T-helper 2 cell treated with Interferon-gamma antibody and Interleukin-4, amounts not matched to agents 5 μg/mL and 100 μg/mL, for 36 hours (primary cell): ENCODE data around the gene ITGA5.

Source experiments
- DNase-seq: peaks from one replicate; pipeline ENCODE4 v3.0.0; 2021; ENCODE audit warnings: low spot score
- H3K27ac Mint-ChIP-seq: one replicate; pipeline ENCODE4 v1.8.0; 2021; ENCODE audit warnings: mild to moderate bottlenecking, mixed read lengths
- H3K27me3 Mint-ChIP-seq: one replicate; pipeline ENCODE4 v1.8.0; 2021; ENCODE audit warnings: low read depth, mixed read lengths
- H3K36me3 Mint-ChIP-seq: one replicate; pipeline ENCODE4 v1.8.0; 2021; ENCODE audit warnings: low read depth, mixed read lengths
- H3K4me1 Mint-ChIP-seq: one replicate; pipeline ENCODE4 v1.8.0; 2021; ENCODE audit warnings: low read depth, mixed read lengths
- H3K4me3 Mint-ChIP-seq: one replicate; pipeline ENCODE4 v1.8.0; 2022; ENCODE audit warnings: mild to moderate bottlenecking, moderate library complexity, mixed read lengths
- H3K9me3 Mint-ChIP-seq: one replicate; pipeline ENCODE4 v1.8.0; 2021; ENCODE audit warnings: mixed read lengths

ITGA5 gene

GRCh38 chr12:54393743-54394142, 25.3 kb downstream of the ITGA5 start:
- Mint-ChIP-seq H3K27me3 (no peaks in the 10 kb centered on the region), H3K36me3 (peaks cover 55% of the 10 kb centered on the region), H3K9me3 (no peaks in the 10 kb centered on the region), H3K4me1 (peaks cover 19% of the 10 kb centered on the region), H3K27ac (no peak overlapping the region), H3K4me3 (no peak overlapping the region)
- no peak for DNase-seq

GRCh38 chr12:54393207-54393609, 25.9 kb downstream of the ITGA5 start:
- Mint-ChIP-seq H3K9me3 (no peaks in the 10 kb centered on the region), H3K27ac (no peak overlapping the region), H3K36me3 (peaks cover 50% of the 10 kb centered on the region), H3K4me1 (peaks cover 19% of the 10 kb centered on the region), H3K27me3 (no peaks in the 10 kb centered on the region), H3K4me3 (no peak overlapping the region)
- DNase-seq, result no peak

- no peak for DNase-seq
- Mint-ChIP-seq H3K4me1 (peaks cover 19% of the 10 kb centered on the region), H3K36me3 (peaks cover 44% of the 10 kb centered on the region), H3K27me3 (no peaks in the 10 kb centered on the region), H3K4me3 (no peak overlapping the region), H3K27ac (no peak overlapping the region), H3K9me3 (no peaks in the 10 kb centered on the region)
These were observed 26.4 kb downstream of the ITGA5 start for GRCh38 chr12:54392485-54393206.

GRCh38 chr12:54390668-54391551, 28.2 kb downstream of the ITGA5 start:
- H3K9me3 Mint-ChIP-seq, result no peaks in the 10 kb centered on the region
- DNase-seq, result peak; percentile 52
- peaks cover 29% of the 10 kb centered on the region for H3K36me3 Mint-ChIP-seq
- H3K27me3 Mint-ChIP-seq, result no peaks in the 10 kb centered on the region
- H3K4me1 Mint-ChIP-seq, result peaks cover 19% of the 10 kb centered on the region
- H3K4me3 Mint-ChIP-seq, result peak overlapping the region; percentile 45
- no peak overlapping the region for H3K27ac Mint-ChIP-seq

GRCh38 chr12:54390176-54390667, 28.8 kb downstream of the ITGA5 start:
- Mint-ChIP-seq H3K4me1 (peaks cover 19% of the 10 kb centered on the region), H3K27me3 (no peaks in the 10 kb centered on the region), H3K4me3 (peak overlapping the region; percentile 37), H3K36me3 (peaks cover 25% of the 10 kb centered on the region), H3K9me3 (no peaks in the 10 kb centered on the region), H3K27ac (no peak overlapping the region)
- no peak for DNase-seq

GRCh38 chr12:54389607-54390175, 29.4 kb downstream of the ITGA5 start:
- Mint-ChIP-seq H3K4me1 (peaks cover 18% of the 10 kb centered on the region), H3K4me3 (peak overlapping the region; percentile 6), H3K27ac (no peak overlapping the region), H3K36me3 (peaks cover 20% of the 10 kb centered on the region), H3K9me3 (no peaks in the 10 kb centered on the region), H3K27me3 (no peaks in the 10 kb centered on the region)
- no peak for DNase-seq

- Mint-ChIP-seq H3K4me1 (peaks cover 12% of the 10 kb centered on the region), H3K36me3 (peaks cover 14% of the 10 kb centered on the region), H3K9me3 (no peaks in the 10 kb centered on the region), H3K27ac (no peak overlapping the region), H3K27me3 (no peaks in the 10 kb centered on the region), H3K4me3 (no peak overlapping the region)
- no peak for DNase-seq
These were observed 29.9 kb downstream of the ITGA5 start for GRCh38 chr12:54389134-54389508.

- H3K9me3 Mint-ChIP-seq, result no peaks in the 10 kb centered on the region
- peaks cover 6% of the 10 kb centered on the region for H3K4me1 Mint-ChIP-seq
These were observed 30.6 kb downstream of the ITGA5 start for GRCh38 chr12:54388237-54389133.

GRCh38 chr12:54387114-54387467, 32.0 kb downstream of the ITGA5 start:
- DNase-seq, result no peak
- Mint-ChIP-seq H3K4me3 (no peak overlapping the region), H3K27ac (no peak overlapping the region), H3K36me3 (peaks cover 4% of the 10 kb centered on the region), H3K27me3 (no peaks in the 10 kb centered on the region), H3K4me1 (peaks cover 7% of the 10 kb centered on the region), H3K9me3 (no peaks in the 10 kb centered on the region)

More at GRCh38 chr12:54388237-54389133, 30.6 kb downstream of the ITGA5 start:
- Mint-ChIP-seq H3K36me3 (peaks cover 9% of the 10 kb centered on the region), H3K27ac (no peak overlapping the region), H3K4me3 (no peak overlapping the region), H3K27me3 (no peaks in the 10 kb centered on the region)
- no peak for DNase-seq

- Mint-ChIP-seq H3K9me3 (no peaks in the 10 kb centered on the region), H3K4me1 (peaks cover 3% of the 10 kb centered on the region), H3K36me3 (peaks cover under 1% of the 10 kb centered on the region), H3K27me3 (no peaks in the 10 kb centered on the region), H3K27ac (no peak overlapping the region), H3K4me3 (no peak overlapping the region)
- DNase-seq, result no peak
These were observed 32.5 kb downstream of the ITGA5 start for GRCh38 chr12:54386403-54387113.

- H3K27me3 Mint-ChIP-seq, result no peaks in the 10 kb centered on the region
- H3K4me1 Mint-ChIP-seq, result peaks cover 2% of the 10 kb centered on the region
- no peak overlapping the region for H3K27ac Mint-ChIP-seq
- no peaks in the 10 kb centered on the region for H3K9me3 Mint-ChIP-seq
- H3K4me3 Mint-ChIP-seq, result no peak overlapping the region
- no peaks in the 10 kb centered on the region for H3K36me3 Mint-ChIP-seq
- DNase-seq, result no peak
These were observed 33.7 kb downstream of the ITGA5 start for GRCh38 chr12:54385251-54385914.

- no peak within 1 kb of the TSS for H3K4me3 Mint-ChIP-seq
- H3K36me3 Mint-ChIP-seq, result no peaks in the 10 kb centered on the region
- no peak for DNase-seq
- H3K9me3 Mint-ChIP-seq, result no peaks in the 10 kb centered on the region
- no peaks in the 10 kb centered on the region for H3K27me3 Mint-ChIP-seq
- no peak within 1 kb of the TSS for H3K27ac Mint-ChIP-seq
- H3K4me1 Mint-ChIP-seq, result peaks cover 2% of the 10 kb centered on the region
These were observed 34.5 kb downstream of the ITGA5 start, which contains the start of gene ZNF385A for GRCh38 chr12:54384591-54385041. ZNF385A (minus strand) TSS chr12:54384733; CDS start chr12:54384514, 219 bp downstream.
